ENCODE data around the gene VPS37C.

Gene VPS37C

GRCh38 chr11:61119055-61119454 lies 42.2 kb downstream of the VPS37C start:
- DNase-seq (ENCODE audit: low spot score) (no peak), ATAC-seq (ENCODE audit: low read depth) (peak; percentile 30; the same call in 1 of the 3 replicates)
- H3K27ac ChIP-seq (ENCODE audit: poor library complexity, severe bottlenecking) = no peak overlapping the region
- H3K4me1 ChIP-seq (ENCODE audit: insufficient read depth, poor library complexity, severe bottlenecking) = no peaks in the 10 kb centered on the region
- no peaks in the 10 kb centered on the region for H3K9me3 ChIP-seq (ENCODE audit: severe bottlenecking)
- no peak overlapping the region for H3K4me3 ChIP-seq (ENCODE audit: severe bottlenecking)
- no peaks in the 10 kb centered on the region for H3K36me3 ChIP-seq (ENCODE audit: low read depth)
- H3K27me3 ChIP-seq (ENCODE audit: insufficient read depth, poor library complexity, severe bottlenecking) = no peaks in the 10 kb centered on the region
- TF ChIP-seq, protein P1, sequence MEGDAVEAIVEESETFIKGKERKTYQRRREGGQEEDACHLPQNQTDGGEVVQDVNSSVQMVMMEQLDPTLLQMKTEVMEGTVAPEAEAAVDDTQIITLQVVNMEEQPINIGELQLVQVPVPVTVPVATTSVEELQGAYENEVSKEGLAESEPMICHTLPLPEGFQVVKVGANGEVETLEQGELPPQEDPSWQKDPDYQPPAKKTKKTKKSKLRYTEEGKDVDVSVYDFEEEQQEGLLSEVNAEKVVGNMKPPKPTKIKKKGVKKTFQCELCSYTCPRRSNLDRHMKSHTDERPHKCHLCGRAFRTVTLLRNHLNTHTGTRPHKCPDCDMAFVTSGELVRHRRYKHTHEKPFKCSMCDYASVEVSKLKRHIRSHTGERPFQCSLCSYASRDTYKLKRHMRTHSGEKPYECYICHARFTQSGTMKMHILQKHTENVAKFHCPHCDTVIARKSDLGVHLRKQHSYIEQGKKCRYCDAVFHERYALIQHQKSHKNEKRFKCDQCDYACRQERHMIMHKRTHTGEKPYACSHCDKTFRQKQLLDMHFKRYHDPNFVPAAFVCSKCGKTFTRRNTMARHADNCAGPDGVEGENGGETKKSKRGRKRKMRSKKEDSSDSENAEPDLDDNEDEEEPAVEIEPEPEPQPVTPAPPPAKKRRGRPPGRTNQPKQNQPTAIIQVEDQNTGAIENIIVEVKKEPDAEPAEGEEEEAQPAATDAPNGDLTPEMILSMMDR (IDR thresholded peaks at IDR 0.05; ENCODE audit: poor library complexity, severe bottlenecking) = no peak

DNA sequence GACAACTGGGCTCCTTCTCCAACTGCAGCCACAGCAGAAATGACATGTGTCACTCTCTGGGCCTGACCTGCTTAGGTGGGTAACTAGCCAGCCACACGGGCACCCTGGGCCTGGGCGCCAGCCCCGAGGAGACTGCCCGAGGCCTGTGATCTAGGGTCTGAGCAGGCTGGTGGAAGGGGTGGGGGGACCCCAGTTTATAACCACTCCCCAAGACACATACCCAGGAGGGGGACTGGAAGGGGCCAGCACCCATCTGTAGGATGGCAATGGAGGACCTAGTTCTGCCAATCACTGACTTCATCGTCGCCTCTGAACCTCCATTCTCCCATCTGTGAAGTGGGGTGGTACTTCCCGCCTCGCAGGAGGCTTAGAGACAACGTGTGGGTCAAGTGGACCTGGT lies 42.8 kb downstream of the VPS37C start:
- no peaks in the 10 kb centered on the region for H3K27me3 ChIP-seq (ENCODE audit: insufficient read depth, poor library complexity, severe bottlenecking)
- H3K4me3 ChIP-seq (ENCODE audit: severe bottlenecking) = no peak overlapping the region
- DNase-seq (ENCODE audit: low spot score) (peak; percentile 25), ATAC-seq (ENCODE audit: low read depth) (no peak)
- H3K9me3 ChIP-seq (ENCODE audit: severe bottlenecking) = no peaks in the 10 kb centered on the region
- TF ChIP-seq, protein P1 (IDR thresholded peaks at IDR 0.05; ENCODE audit: poor library complexity, severe bottlenecking) = no peak
- H3K36me3 ChIP-seq (ENCODE audit: low read depth) = no peaks in the 10 kb centered on the region
- no peak overlapping the region for H3K27ac ChIP-seq (ENCODE audit: poor library complexity, severe bottlenecking)
- H3K4me1 ChIP-seq (ENCODE audit: insufficient read depth, poor library complexity, severe bottlenecking) = no peaks in the 10 kb centered on the region

- H3K9me3 ChIP-seq (ENCODE audit: severe bottlenecking) = no peaks in the 10 kb centered on the region
- H3K36me3 ChIP-seq (ENCODE audit: low read depth) = no peaks in the 10 kb centered on the region
- H3K4me1 ChIP-seq (ENCODE audit: insufficient read depth, poor library complexity, severe bottlenecking) = no peaks in the 10 kb centered on the region
- TF ChIP-seq, protein P1 (IDR thresholded peaks at IDR 0.05; ENCODE audit: poor library complexity, severe bottlenecking) = no peak
- H3K27me3 ChIP-seq (ENCODE audit: insufficient read depth, poor library complexity, severe bottlenecking) = no peaks in the 10 kb centered on the region
- no peak overlapping the region for H3K27ac ChIP-seq (ENCODE audit: poor library complexity, severe bottlenecking)
- H3K4me3 ChIP-seq (ENCODE audit: severe bottlenecking) = no peak overlapping the region
- ATAC-seq (ENCODE audit: low read depth) (no peak), DNase-seq (ENCODE audit: low spot score) (peak; percentile 32)
Observed at GRCh38 chr11:61118004-61118403, 43.2 kb downstream of the VPS37C start.

- DNase-seq (ENCODE audit: low spot score) (no peak), ATAC-seq (ENCODE audit: low read depth) (no peak)
- no peaks in the 10 kb centered on the region for H3K9me3 ChIP-seq (ENCODE audit: severe bottlenecking)
- H3K36me3 ChIP-seq (ENCODE audit: low read depth) = no peaks in the 10 kb centered on the region
- no peak overlapping the region for H3K27ac ChIP-seq (ENCODE audit: poor library complexity, severe bottlenecking)
- H3K27me3 ChIP-seq (ENCODE audit: insufficient read depth, poor library complexity, severe bottlenecking) = no peaks in the 10 kb centered on the region
- H3K4me1 ChIP-seq (ENCODE audit: insufficient read depth, poor library complexity, severe bottlenecking) = no peaks in the 10 kb centered on the region
- no peak overlapping the region for H3K4me3 ChIP-seq (ENCODE audit: severe bottlenecking)
- TF ChIP-seq, protein P1 (IDR thresholded peaks at IDR 0.05; ENCODE audit: poor library complexity, severe bottlenecking) = no peak
Observed at GRCh38 chr11:61117168-61117520, 44.1 kb downstream of the VPS37C start.

DNA sequence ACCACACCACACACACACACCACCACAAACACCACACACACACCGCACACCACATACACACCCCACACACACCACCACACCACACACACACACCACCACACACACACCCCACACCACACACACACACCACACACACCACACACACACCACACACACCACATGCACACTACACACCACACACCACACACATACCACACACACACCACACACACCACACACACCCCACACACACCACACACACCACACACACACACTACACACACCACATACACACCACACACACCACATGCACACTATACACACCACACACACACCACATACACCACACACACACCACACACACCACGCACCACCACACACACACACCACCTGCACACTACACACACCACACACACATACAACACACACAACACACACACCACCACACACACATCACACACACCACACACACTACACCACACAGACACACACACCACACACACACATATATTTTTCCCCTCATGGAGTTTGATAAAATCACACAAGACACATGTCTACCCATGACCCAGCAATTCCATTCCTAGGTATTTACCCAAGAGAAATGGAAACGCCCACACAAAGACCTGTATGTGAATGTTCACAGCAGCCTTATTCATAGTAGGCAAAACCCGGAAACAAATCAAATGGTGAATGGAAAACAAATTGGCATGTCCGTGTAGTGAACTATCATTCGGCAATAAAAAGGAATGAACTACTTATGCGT lies 44.6 kb downstream of the VPS37C start:
- H3K27me3 ChIP-seq (ENCODE audit: insufficient read depth, poor library complexity, severe bottlenecking) = no peaks in the 10 kb centered on the region
- H3K9me3 ChIP-seq (ENCODE audit: severe bottlenecking) = no peaks in the 10 kb centered on the region
- TF ChIP-seq, protein P1 (IDR thresholded peaks at IDR 0.05; ENCODE audit: poor library complexity, severe bottlenecking) = no peak
- DNase-seq (ENCODE audit: low spot score) = peak; percentile 3
- H3K27ac ChIP-seq (ENCODE audit: poor library complexity, severe bottlenecking) = no peak overlapping the region
- H3K4me1 ChIP-seq (ENCODE audit: insufficient read depth, poor library complexity, severe bottlenecking) = no peaks in the 10 kb centered on the region
- H3K4me3 ChIP-seq (ENCODE audit: severe bottlenecking) = no peak overlapping the region
- no peaks in the 10 kb centered on the region for H3K36me3 ChIP-seq (ENCODE audit: low read depth)
- ATAC-seq (ENCODE audit: low read depth) = no peak

Data from RWPE2 (cell line).